ENCODE data around the gene ZEB2.

The ZEB2 gene

DNA sequence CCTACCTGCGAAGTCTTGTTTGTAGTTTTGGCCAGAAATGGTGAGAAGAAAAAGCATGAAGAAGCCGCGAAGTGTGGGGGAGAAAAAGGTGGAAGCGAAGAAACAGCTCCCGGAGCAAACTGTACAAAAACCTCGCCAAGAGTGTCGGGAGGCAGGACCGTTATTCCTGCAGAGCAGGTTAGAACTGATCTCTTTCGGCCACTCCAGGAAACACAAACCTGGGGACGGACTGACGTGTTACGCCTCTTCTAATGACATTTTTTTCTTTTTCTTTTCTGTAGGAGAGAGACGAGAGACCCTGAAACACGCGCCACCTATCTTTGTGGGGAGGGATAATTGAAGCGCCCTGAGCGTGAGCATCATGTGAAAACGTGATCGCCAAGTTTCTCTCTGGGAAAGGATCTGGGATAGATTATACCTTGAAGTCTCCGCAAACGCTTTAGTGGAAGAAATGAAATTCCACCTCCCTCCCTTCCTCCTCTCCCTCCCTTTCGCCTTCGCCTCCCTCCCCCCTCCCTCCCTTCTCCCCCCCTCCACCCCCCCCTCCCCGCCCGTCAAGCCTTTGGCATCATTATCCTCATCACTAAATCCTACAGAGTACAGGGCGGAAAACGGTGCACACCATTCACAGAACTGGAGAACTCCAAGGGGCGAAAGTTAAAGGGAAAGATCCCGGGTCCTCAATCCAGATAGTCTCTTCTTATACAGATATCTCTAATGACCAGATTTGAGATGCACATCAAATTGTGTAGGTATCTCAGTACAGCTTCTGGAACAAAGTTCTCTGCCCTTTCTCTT, at the start of gene ZEB2:
ZEB2 (minus strand) TSS at position 186 of the 798 bp plus-strand sequence. CDS start 2,769 bp downstream, outside the sequence.
- no peak for FAIRE-seq

GRCh38 chr2:144567745-144568144, 47.8 kb upstream of the ZEB2 start:
- FAIRE-seq, result no peak

- no peak for FAIRE-seq
These were observed 46.5 kb upstream of the ZEB2 start for GRCh38 chr2:144566448-144566847.

GRCh38 chr2:144560251-144560650, 40.3 kb upstream of the ZEB2 start:
- no peak for FAIRE-seq

DNA sequence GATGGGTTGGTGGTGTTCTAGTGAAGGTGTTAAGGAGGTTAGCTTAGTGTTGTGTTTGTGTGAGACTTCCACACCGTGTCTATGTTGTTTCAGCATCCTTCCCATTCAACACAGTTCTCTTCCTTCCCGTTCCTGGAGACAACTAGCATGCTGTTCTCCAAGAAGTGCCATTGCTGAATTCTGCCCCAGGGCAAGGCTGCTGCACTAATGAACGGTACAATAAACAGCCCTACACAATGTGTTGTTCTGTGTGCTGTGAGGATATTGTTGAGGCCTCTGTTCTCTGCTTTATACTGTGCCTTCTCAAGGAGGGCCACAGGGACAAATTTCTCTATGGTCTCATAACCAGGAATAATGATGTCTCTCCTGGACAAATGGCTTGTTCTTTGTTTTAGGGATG, 39.8 kb upstream of the ZEB2 start:
- no peak for FAIRE-seq

DNA sequence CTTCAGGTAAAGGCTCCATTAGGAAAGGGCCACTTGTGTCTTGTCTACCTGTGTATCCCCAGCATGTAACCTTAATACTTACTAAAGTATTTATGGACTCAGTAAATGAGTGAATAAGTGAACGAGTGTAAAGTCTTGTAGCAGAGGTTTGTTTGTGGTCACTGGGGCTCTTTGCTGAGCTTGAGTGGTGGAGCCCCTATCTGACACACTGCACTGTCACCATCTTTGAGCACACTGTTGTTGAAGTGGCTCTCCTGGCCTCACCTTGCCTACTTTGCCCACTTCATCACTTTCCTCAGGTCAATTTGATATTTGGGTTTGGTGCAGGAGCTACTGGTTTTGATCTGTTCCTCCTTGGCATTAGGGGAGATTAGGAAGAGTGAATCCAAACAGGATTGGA, 39.3 kb upstream of the ZEB2 start:
- no peak for FAIRE-seq

DNA sequence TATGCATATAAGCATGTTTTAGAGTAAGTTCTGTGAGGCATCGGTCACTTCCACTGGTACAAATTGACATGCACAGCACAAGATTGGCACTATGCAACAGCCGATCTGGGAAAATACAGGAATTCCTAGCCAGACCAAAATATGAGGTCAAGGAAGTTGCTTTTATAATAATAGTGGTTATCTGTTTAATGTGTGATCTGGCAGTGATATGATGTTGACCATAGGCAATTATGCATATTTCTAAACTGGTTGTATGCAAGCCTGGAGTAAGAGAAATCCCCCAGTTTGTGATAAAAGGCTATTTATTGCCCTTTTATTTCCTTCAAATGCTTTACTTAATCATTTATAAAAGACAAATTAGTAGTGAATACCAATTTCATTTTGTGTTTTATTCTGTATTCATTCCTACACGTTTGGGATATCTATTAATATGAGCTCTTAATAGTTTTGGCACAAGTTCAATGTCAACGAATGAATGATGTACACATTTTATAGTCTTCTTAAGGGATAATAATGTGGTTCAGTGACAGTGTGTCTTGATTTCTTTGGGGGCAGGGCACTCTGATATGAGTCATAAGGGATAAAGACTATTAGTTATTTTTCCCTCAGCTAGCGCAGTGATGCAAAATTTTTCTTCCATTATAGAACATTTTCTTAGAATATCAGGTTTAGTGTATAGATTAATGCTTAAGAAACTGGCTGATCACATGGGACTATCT, 34.7 kb upstream of the ZEB2 start:
- FAIRE-seq, result no peak

- FAIRE-seq, result no peak
These were observed 33.5 kb upstream of the ZEB2 start for GRCh38 chr2:144553379-144553778.

DNA sequence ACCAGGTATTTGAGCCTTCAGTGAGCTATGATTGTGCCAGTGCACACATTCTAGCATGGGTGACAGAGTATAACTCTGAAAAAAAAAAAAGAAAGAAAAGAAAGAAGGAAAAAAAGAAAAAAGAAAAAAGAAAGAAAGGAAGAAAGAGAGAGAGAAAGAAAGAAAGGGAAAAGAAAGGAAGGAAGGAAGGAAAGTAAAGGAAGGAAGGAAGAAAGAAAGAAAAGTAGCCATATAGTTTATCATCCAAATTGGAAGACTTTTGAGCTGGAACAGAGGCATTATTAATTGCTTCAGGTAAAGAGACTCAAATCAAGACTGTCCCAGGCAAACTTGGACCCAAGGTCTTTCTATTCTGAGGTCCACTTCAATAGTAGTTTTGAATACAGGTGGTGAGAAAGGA, 32.9 kb upstream of the ZEB2 start:
- FAIRE-seq, result no peak

- no peak for FAIRE-seq
These were observed 31.0 kb upstream of the ZEB2 start for GRCh38 chr2:144550911-144551310.

DNA sequence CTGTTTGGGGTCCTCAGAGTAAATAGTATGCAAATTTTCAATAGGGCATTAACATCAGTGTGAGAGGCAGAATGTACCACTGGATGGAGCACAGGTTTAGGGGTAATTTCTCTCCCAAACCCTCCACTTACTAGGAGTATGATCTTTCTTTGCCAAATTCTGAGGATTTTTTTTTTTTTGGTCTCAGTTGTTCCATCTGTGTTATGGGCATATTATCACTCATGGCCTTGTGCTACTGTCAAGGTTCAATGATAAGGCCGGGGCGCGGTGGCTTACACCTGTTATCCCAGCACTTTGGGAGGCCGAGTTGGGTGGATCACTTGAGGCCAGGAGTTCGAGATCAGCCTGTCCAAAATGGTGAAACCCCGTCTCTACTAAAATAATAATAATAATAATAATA, 30.2 kb upstream of the ZEB2 start:
- FAIRE-seq, result no peak

DNA sequence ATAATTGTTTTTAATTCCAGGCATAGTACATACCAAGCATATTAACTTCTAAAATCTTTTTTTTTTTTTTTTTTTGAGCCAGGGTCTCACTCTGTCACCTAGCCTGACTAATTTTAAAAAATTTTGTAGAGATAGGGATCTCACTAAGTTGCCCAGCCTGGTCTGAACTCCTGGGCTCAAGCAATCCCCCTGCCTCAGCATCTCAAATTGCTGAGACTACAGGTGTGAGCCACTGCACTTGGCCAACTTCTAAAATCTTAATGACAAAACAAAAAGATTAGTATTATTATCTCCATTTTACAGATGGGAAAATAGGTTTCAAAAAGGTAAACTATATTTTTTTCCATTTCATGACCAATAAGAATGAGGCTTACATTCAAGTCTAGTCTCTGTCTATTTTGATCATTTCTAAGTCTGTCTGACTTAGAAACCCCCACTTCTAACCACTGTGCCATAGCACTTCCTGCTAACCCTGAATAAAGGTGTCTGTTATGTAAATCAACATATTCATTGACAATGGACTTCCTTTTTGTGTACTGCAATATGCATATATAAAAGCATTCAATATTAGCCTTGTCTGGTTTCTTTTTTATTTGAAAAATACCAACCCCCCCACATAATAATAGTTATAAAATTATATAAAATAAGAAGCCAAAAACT, 28.7 kb upstream of the ZEB2 start:
- FAIRE-seq, result no peak

- FAIRE-seq, result no peak
These were observed 28.2 kb upstream of the ZEB2 start for GRCh38 chr2:144548088-144548487.

GRCh38 chr2:144547494-144547893, 27.6 kb upstream of the ZEB2 start:
- no peak for FAIRE-seq

DNA sequence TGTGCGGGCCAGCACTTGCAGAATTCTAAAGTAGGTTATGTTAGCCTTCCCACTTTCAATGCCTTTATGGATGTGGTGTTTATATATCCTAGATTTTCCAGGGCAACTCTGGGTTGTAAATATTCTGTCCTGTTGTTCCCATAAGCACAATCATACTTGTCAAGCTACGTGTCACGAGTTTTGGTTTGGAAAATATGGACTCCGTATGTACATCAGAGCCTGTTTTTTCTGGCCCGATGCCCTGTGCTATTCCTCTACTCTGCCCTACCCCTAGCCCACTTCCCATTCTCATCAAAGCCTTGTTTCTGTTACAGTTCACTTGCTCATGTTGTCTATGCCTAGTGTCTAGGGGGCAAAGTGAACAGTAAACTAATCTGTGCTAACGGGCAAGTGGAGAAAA, 27.0 kb upstream of the ZEB2 start:
- FAIRE-seq, result no peak

DNA sequence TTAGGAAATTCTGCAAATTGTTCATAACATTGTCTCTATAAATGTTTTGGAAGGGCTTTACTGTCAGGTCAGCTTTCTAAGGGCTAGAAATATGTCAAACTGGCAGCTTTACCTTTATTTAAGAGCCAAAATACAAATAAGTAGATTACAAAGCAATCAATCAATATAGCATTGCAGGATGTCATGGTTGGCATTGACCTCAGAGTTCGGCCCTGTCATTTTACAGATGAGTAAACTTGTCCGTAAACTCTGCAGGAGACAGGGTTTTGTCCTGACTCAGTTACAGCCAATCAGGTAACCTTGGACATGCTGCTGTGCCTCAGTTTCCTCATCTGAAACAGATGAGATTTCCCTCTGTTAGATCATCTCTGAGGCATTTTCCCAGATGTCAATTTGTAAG, 25.9 kb upstream of the ZEB2 start:
- no peak for FAIRE-seq

GRCh38 chr2:144544053-144544452, 24.1 kb upstream of the ZEB2 start:
- no peak for FAIRE-seq

DNA sequence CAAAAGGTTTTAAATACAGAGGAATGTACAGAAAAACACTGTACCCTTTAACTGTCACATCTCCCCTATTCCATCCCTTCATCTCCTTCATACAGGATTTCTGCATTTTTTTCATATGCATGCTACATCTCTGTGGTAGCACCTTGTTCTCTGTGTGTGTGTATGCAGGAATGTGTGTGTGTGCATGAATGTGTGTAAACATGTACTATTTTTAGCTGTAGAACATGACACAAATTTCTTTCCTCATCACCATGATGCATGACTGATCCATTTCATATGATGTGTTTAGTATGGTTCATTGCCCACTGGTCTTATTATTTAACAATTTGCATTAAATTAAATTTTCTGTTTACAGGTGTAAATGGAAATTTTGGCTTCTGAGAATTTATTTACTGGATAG, 21.5 kb upstream of the ZEB2 start:
- no peak for FAIRE-seq

GRCh38 chr2:144539289-144539782, 19.4 kb upstream of the ZEB2 start:
- no peak for FAIRE-seq

DNA sequence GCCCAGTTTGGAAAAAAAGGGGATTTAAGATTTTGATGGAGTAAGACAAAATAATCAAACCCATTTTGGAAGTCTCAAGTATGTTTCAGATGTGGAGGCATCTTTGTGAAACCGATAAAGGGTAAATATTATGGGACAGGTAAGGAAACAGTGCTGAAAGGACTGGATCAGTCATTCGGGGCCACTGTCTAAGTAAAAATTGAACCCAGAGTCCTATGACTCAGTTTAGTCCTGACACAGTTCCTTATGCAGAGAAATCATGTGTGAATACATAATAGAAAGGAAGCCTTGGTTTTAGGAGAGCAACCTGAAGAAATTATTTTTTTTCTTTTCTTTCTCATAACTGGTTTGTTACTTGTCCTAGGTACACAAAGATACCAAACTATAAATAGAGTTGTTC, 15.4 kb upstream of the ZEB2 start:
- no peak for FAIRE-seq

DNA sequence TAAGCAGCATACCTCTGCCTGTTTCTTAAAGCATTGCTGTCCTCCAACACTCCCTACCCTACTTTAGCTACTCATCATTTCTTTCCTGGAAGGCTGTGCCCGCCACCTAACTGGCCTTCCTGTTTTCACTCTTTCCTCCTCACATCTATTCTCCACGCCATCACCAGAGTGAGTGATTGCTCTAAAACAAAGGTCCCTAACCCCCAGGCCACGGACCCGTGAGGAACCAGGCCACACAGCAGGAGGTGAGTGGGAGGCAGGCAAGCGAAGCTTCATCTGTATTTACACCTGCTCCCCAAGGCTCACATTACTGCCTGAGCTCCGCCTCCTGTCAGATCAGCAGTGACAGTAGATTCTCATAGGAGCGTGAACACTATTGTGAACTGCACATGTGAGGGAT, 13.3 kb upstream of the ZEB2 start:
- FAIRE-seq, result no peak

DNA sequence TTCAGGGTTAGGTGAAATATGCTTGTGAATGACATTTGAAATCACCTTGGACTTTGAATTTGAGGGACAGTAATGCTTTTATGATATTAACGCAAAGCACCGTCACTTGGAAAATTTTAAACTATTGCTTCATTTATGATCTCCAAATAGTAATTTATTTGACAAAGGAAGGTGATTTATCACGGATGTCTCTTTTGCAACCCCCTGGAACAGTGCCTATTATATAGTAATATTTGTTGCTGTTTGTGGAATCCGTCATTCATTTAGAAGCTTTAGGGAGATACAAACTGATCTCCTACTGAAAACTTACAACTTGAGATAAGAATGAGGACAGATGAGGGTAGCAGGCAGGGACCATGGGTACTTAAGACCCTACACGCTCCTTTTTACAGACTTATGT, 10.7 kb upstream of the ZEB2 start:
- FAIRE-seq, result no peak

GRCh38 chr2:144529841-144530240, 9.9 kb upstream of the ZEB2 start:
- FAIRE-seq, result no peak

- no peak for FAIRE-seq
These were observed 8.2 kb upstream of the ZEB2 start for GRCh38 chr2:144528108-144528507.
